GM21737 (cell line): ENCODE data around the gene ILK.

Experiments
- ATAC-seq: cut with Tn5 transposase; IDR thresholded peaks from one replicate; pipeline ENCODE4 v1.9.1; 2021; ENCODE audit warnings: mild to moderate bottlenecking, moderate library complexity; ENCODE audit not compliant: unreplicated experiment

The ILK gene

GRCh38 chr11:6633422-6634408, 30.1 kb downstream of the ILK start:
- no peak for ATAC-seq

- no peak for ATAC-seq
Measured at GRCh38 chr11:6634534-6634933, 31.0 kb downstream of the ILK start.

GRCh38 chr11:6635082-6635932, 31.7 kb downstream of the ILK start:
- no peak for ATAC-seq

GRCh38 chr11:6636480-6636879, 32.9 kb downstream of the ILK start:
- no peak for ATAC-seq

GRCh38 chr11:6637871-6638270, 34.3 kb downstream of the ILK start:
- ATAC-seq = no peak

- ATAC-seq = no peak
Measured at GRCh38 chr11:6638429-6638828, 34.9 kb downstream of the ILK start.

GRCh38 chr11:6640036-6640984, 36.7 kb downstream of the ILK start:
- ATAC-seq = no peak

- ATAC-seq = no peak
Measured at GRCh38 chr11:6640985-6641701, 37.6 kb downstream of the ILK start.

- ATAC-seq = no peak
Measured at GRCh38 chr11:6642957-6643356, 39.4 kb downstream of the ILK start.

GRCh38 chr11:6646071-6646470, 42.5 kb downstream of the ILK start:
- no peak for ATAC-seq

- ATAC-seq = no peak
Measured at GRCh38 chr11:6646576-6646917, 43.0 kb downstream of the ILK start.

- ATAC-seq = peak; percentile 82
Measured at GRCh38 chr11:6646918-6647679, 43.5 kb downstream of the ILK start.

GRCh38 chr11:6647836-6648235, 44.3 kb downstream of the ILK start:
- ATAC-seq = no peak

- no peak for ATAC-seq
Measured at GRCh38 chr11:6648501-6648900, 44.9 kb downstream of the ILK start.

GRCh38 chr11:6650104-6650503, 46.5 kb downstream of the ILK start:
- no peak for ATAC-seq

- ATAC-seq = no peak
Measured at GRCh38 chr11:6650980-6651379, 47.4 kb downstream of the ILK start.

- ATAC-seq = no peak
Measured at GRCh38 chr11:6652182-6652581, 48.6 kb downstream of the ILK start.

- ATAC-seq = no peak
Measured at GRCh38 chr11:6653097-6653496, 49.5 kb downstream of the ILK start.

- no peak for ATAC-seq
Measured at GRCh38 chr11:6653656-6654055, 50.1 kb downstream of the ILK start.
